ENCODE data around the gene MEGF9.

MEGF9 gene

GRCh38 chr9:120730654-120731514 lies 16.6 kb upstream of the MEGF9 start:
- no peak for DNase-seq (ENCODE audit: low read depth)

- no peak for DNase-seq (ENCODE audit: low read depth)
Observed at GRCh38 chr9:120729791-120730241, 15.5 kb upstream of the MEGF9 start.

GRCh38 chr9:120726484-120726883 lies 12.2 kb upstream of the MEGF9 start:
- no peak for DNase-seq (ENCODE audit: low read depth)

GRCh38 chr9:120725907-120726306 lies 11.6 kb upstream of the MEGF9 start:
- DNase-seq (ENCODE audit: low read depth) = no peak

GRCh38 chr9:120724757-120725400 lies 10.6 kb upstream of the MEGF9 start:
- no peak for DNase-seq (ENCODE audit: low read depth)

GRCh38 chr9:120723565-120723964 lies 9.3 kb upstream of the MEGF9 start:
- no peak for DNase-seq (ENCODE audit: low read depth)

GRCh38 chr9:120720404-120720803 lies 6.1 kb upstream of the MEGF9 start:
- DNase-seq (ENCODE audit: low read depth) = no peak

GRCh38 chr9:120718316-120718715 lies 4.0 kb upstream of the MEGF9 start:
- DNase-seq (ENCODE audit: low read depth) = no peak

- no peak for DNase-seq (ENCODE audit: low read depth)
Observed at GRCh38 chr9:120717176-120717575, 2.9 kb upstream of the MEGF9 start.

GRCh38 chr9:120716483-120716882 lies 2.2 kb upstream of the MEGF9 start:
- no peak for DNase-seq (ENCODE audit: low read depth)

GRCh38 chr9:120715389-120715924 lies 1.2 kb upstream of the MEGF9 start:
- no peak for DNase-seq (ENCODE audit: low read depth)

GRCh38 chr9:120714846-120715388 lies 647 bp upstream of the MEGF9 start:
- no peak for DNase-seq (ENCODE audit: low read depth)

GRCh38 chr9:120713257-120714087 lies 798 bp downstream of the MEGF9 start:
- no peak for DNase-seq (ENCODE audit: low read depth)

GRCh38 chr9:120712539-120713031 lies 1.7 kb downstream of the MEGF9 start:
- no peak for DNase-seq (ENCODE audit: low read depth)

GRCh38 chr9:120711841-120712538 lies 2.3 kb downstream of the MEGF9 start:
- no peak for DNase-seq (ENCODE audit: low read depth)

- no peak for DNase-seq (ENCODE audit: low read depth)
Observed at GRCh38 chr9:120711354-120711753, 2.9 kb downstream of the MEGF9 start.

- DNase-seq (ENCODE audit: low read depth) = no peak
Observed at GRCh38 chr9:120710110-120710981, 3.9 kb downstream of the MEGF9 start.

- no peak for DNase-seq (ENCODE audit: low read depth)
Observed at GRCh38 chr9:120708526-120709224, 5.6 kb downstream of the MEGF9 start.

GRCh38 chr9:120707170-120707569 lies 7.1 kb downstream of the MEGF9 start:
- no peak for DNase-seq (ENCODE audit: low read depth)

- no peak for DNase-seq (ENCODE audit: low read depth)
Observed at GRCh38 chr9:120705174-120705573, 9.1 kb downstream of the MEGF9 start.

All from stimulated activated CD8-positive, alpha-beta memory T cell treated with anti-CD3 and anti-CD28 coated beads, Interleukin-15, amount 100 ng/mL, for 1 hour (primary cell).